Mesothelial cell of epicardium (in vitro differentiated cells): ENCODE measurements around the gene PRH2. TPM values are rescaled to one million over a fixed set of nuclear protein-coding genes. Genes with fewer than 3 reads are reported as not detected.

Source experiments
- DNase-seq, 2 experiments: peaks; one replicate each; pipeline ENCODE4 v3.0.0; 2021; ENCODE audit warnings: low spot score in 2 of 2; ENCODE audit not compliant: unreplicated experiment in 2 of 2
- H3K27ac Mint-ChIP-seq: 2 replicates; pipeline ENCODE4 v1.8.0; 2021; ENCODE audit warnings: mixed read lengths
- H3K27me3 Mint-ChIP-seq: 2 replicates; pipeline ENCODE4 v1.8.0; 2021; ENCODE audit warnings: low read depth, mixed read lengths
- H3K36me3 Mint-ChIP-seq: 2 replicates; pipeline ENCODE4 v1.8.0; 2021; ENCODE audit warnings: mixed read lengths
- H3K4me1 Mint-ChIP-seq: 2 replicates; pipeline ENCODE4 v1.8.0; 2021; ENCODE audit warnings: mixed read lengths
- H3K4me3 Mint-ChIP-seq: 2 replicates; pipeline ENCODE4 v1.8.0; 2021; ENCODE audit warnings: mild to moderate bottlenecking, moderate library complexity, mixed read lengths
- H3K9me3 Mint-ChIP-seq: 2 replicates; pipeline ENCODE4 v1.8.0; 2021; ENCODE audit warnings: mixed read lengths
- CTCF ChIP-seq: fragments of 200-600 bp; sonication (generic); IDR thresholded peaks from one replicate; pipeline ENCODE4 v1.5.0; 2021; ENCODE audit warnings: antibody characterized with exemption; ENCODE audit not compliant: unreplicated experiment
- total RNA-seq: library from RNA; stranded (reverse); gene quantifications from 3 replicates; pipeline ENCODE4 v1.2.1, GENCODE V29; 2021

PRH2 gene
- not detected in 3 replicates for total RNA-seq

GRCh38 chr12:10928746-10929286, at the start of gene PRH2:
Gene PRH2, plus strand, starts transcription at chr12:10929236. Its CDS starts 38 bp downstream, at chr12:10929274.
- H3K4me1 Mint-ChIP-seq, result no peaks in the 10 kb centered on the region
- no peaks in the 10 kb centered on the region for H3K27me3 Mint-ChIP-seq
- no peak for TF ChIP-seq CTCF
- H3K4me3 Mint-ChIP-seq, result no peak within 1 kb of the TSS
- H3K27ac Mint-ChIP-seq, result no peak within 1 kb of the TSS
- no peak for DNase-seq
- peaks cover 3% of the 10 kb centered on the region for H3K36me3 Mint-ChIP-seq
- peaks cover 6% of the 10 kb centered on the region for H3K9me3 Mint-ChIP-seq

DNA sequence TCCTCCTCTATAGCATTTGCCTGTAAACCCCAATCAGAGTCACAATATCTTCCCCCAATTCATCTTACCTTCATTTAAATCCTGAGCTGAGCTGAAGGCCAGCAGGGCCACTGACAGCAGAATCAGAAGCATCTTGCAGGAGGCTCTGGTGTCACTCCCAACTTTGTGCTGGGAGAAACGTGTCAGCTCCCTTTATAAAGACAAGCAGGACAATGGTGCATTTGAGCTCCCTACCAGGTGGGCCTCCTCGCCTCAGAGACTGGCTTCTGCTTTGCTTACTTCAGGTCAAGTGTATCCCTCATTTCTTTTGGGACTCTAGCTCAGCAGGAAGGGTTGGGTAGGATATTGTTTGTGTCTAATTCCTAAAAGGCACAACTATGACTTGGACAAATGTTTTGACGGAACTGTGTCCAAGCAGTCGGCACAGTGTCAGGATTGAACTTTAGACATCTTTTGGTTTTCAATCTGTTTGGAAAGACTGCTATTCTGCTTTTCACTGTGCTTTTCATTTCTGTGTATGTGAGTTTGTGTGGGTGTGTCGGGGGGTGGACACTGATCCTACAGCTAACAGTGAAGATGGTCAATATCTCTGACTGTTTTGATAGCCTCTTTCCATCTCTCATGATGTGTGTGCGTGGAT, 44.8 kb upstream of the PRH2 start, which contains the start of gene PRH1:
Gene PRH1 (minus strand): TSS at position 170 of the 640 bp plus-strand sequence. CDS start 38 bp downstream, at position 132.
- Mint-ChIP-seq H3K4me3 (no peak within 1 kb of the TSS), H3K36me3 (peaks cover 23% of the 10 kb centered on the region), H3K9me3 (no peaks in the 10 kb centered on the region), H3K4me1 (no peaks in the 10 kb centered on the region), H3K27me3 (no peaks in the 10 kb centered on the region), H3K27ac (no peak within 1 kb of the TSS)
- DNase-seq, result no peak
- TF ChIP-seq CTCF, result no peak

- Mint-ChIP-seq H3K36me3 (peaks cover 2% of the 10 kb centered on the region), H3K27me3 (no peaks in the 10 kb centered on the region), H3K27ac (no peak overlapping the region), H3K9me3 (no peaks in the 10 kb centered on the region), H3K4me3 (no peak overlapping the region), H3K4me1 (no peaks in the 10 kb centered on the region)
- DNase-seq, result no peak
- no peak for TF ChIP-seq CTCF
Observed at GRCh38 chr12:10889226-10889625, 39.8 kb upstream of the PRH2 start.

GRCh38 chr12:10891937-10892336, 37.1 kb upstream of the PRH2 start:
- no peak for TF ChIP-seq CTCF
- no peaks in the 10 kb centered on the region for H3K27me3 Mint-ChIP-seq
- H3K4me3 Mint-ChIP-seq, result no peak overlapping the region
- H3K9me3 Mint-ChIP-seq, result no peaks in the 10 kb centered on the region
- DNase-seq, result no peak
- peaks cover 2% of the 10 kb centered on the region for H3K36me3 Mint-ChIP-seq
- no peaks in the 10 kb centered on the region for H3K4me1 Mint-ChIP-seq
- H3K27ac Mint-ChIP-seq, result no peak overlapping the region

GRCh38 chr12:10896854-10897253, 32.2 kb upstream of the PRH2 start:
- Mint-ChIP-seq H3K27ac (no peak overlapping the region), H3K9me3 (peaks cover 13% of the 10 kb centered on the region), H3K4me1 (no peaks in the 10 kb centered on the region), H3K27me3 (no peaks in the 10 kb centered on the region), H3K4me3 (no peak overlapping the region), H3K36me3 (peaks cover 13% of the 10 kb centered on the region)
- TF ChIP-seq CTCF, result no peak
- no peak for DNase-seq
